KG1 (cell line): ENCODE data around the gene L1CAM.

ENCODE experiments used
- DNase-seq: peaks from one replicate; lab custom pipeline; 2025; lab: John Stamatoyannopoulos, UW

L1CAM gene

GRCh38 chrX:153864561-153865320 lies 21.2 kb downstream of the L1CAM start:
- DNase-seq = no peak

- no peak for DNase-seq
Measured at GRCh38 chrX:153864101-153864500, 21.9 kb downstream of the L1CAM start.

- DNase-seq = no peak
Measured at GRCh38 chrX:153863251-153863991, 22.6 kb downstream of the L1CAM start.

GRCh38 chrX:153862369-153863250 lies 23.4 kb downstream of the L1CAM start:
- no peak for DNase-seq

- DNase-seq = no peak
Measured at GRCh38 chrX:153861733-153862310, 24.2 kb downstream of the L1CAM start.

- DNase-seq = no peak
Measured at GRCh38 chrX:153861151-153861550, 24.8 kb downstream of the L1CAM start.

GRCh38 chrX:153857348-153857903 lies 28.5 kb downstream of the L1CAM start:
- DNase-seq = no peak

GRCh38 chrX:153854702-153855101 lies 31.3 kb downstream of the L1CAM start:
- no peak for DNase-seq

- DNase-seq = no peak
Measured at GRCh38 chrX:153853902-153854267, 32.1 kb downstream of the L1CAM start.

- DNase-seq = no peak
Measured at GRCh38 chrX:153853180-153853901, 32.6 kb downstream of the L1CAM start.

- DNase-seq = no peak
Measured at GRCh38 chrX:153851981-153852380, 34.0 kb downstream of the L1CAM start.

- no peak for DNase-seq
Measured at GRCh38 chrX:153848325-153848724, 37.6 kb downstream of the L1CAM start.

- no peak for DNase-seq
Measured at GRCh38 chrX:153845842-153846241, 40.1 kb downstream of the L1CAM start.

GRCh38 chrX:153845195-153845594 lies 40.8 kb downstream of the L1CAM start:
- no peak for DNase-seq

GRCh38 chrX:153844509-153845082 lies 41.4 kb downstream of the L1CAM start:
- DNase-seq = no peak

- DNase-seq = no peak
Measured at GRCh38 chrX:153836921-153837320, 49.1 kb downstream of the L1CAM start.

GRCh38 chrX:153832728-153833127 lies 53.2 kb downstream of the L1CAM start:
- no peak for DNase-seq

GRCh38 chrX:153831429-153832150 lies 54.4 kb downstream of the L1CAM start:
- no peak for DNase-seq

- DNase-seq = no peak
Measured at GRCh38 chrX:153830640-153831428, 55.1 kb downstream of the L1CAM start.
